GM19193 (cell line): ENCODE data around the gene RGSL1.

Experiments
- POLR2A ChIP-seq: IDR thresholded peaks from 4 replicates; pipeline ENCODE4 v1.6.1; 2011; ENCODE audit not compliant: insufficient read depth, insufficient read length; ENCODE audit errors: extremely low read depth

The RGSL1 gene

DNA sequence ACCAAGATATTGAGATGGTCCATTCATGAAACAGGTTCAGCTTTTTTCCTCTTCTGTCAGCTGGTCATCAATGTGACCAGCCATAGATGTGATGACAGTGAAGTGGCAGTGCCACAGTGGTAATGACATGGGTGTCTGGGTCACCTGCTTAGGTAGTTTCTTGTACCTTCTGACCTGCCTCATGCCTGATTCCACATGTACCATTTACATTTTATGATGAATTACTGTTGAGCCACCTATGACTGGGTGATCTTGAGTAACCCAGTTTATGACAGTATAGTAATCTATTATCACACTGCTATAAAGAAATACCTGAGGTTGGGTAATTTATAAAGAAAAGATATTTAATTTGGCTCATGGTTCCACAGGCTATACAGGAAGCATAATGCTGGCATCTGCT lies 45.7 kb downstream of the RGSL1 start:
- TF ChIP-seq POLR2A = no peak

DNA sequence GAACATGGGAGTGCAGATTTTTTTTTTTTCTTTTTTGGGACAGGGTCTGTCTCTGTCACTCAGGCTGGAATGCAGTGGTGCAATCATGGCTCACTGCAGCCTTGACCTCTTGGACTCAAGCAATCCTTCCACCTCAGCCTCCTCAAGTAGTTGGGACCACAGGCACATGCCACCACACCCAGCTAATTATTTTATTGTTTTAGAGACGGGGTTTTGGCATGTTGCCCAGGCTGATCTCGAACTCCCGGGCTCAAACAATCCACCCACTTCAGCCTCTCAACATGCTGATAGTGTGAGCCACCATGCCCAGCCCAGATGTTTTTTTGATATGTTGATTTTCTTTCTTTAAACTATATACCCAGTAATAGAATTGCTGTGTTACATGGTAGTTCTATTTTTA lies 57.7 kb downstream of the RGSL1 start:
- TF ChIP-seq POLR2A = no peak

DNA sequence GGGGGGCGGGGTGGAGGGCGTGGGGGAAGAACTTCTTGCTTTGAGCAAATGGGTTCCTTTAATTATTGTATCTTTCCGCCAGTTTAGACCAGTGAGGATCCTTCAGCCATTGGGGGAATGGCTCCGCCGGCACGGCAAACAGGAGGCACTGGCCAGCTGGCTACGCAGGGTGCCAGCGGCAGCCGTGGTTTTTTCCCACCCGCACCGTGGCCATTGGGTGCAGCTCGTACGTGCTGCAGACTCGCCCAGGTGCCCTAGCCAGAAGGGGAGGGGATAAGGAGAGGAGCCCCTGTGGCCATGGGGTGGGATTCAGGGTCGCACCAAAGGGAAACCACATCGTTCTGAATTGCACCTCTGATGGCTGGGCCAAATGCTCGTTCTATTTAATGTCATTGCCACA lies 65.6 kb downstream of the RGSL1 start:
- TF ChIP-seq POLR2A = no peak

DNA sequence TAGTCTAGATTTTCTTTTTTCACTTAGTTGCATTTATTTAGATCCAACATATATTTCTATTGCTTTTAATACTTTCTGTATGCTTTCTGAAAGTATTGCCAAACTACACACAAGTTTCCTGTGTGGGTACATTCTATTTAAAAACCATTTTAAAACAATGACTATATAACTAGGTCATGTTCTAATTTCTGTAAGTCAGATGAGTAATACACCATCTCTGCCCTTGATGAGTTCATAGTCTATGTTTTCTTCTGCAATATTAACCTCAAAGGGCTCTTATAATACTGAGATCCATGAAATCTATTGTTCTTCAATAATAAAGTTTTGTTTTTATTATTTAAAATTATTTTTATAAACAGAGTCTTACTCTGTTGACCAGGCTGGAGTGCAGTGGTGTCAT lies 70.8 kb downstream of the RGSL1 start:
- no peak for TF ChIP-seq POLR2A

DNA sequence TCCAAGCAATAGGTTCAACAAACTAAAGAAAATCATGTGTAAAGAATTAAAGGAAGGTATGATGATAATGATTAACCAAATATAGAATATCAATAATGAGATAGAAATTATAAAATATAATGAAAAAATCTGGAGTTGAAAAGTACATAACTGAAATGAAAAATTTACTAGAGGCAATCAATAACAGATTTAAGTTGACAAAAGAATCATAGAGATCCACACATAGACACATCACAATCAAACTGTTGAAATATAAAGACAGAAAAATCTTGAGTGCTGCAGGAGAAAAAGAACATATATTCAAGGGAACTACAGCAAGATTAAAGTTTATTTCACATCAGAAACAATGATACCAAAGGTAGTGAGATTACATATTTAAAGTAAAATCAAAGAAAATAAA lies 75.4 kb downstream of the RGSL1 start:
- no peak for TF ChIP-seq POLR2A

DNA sequence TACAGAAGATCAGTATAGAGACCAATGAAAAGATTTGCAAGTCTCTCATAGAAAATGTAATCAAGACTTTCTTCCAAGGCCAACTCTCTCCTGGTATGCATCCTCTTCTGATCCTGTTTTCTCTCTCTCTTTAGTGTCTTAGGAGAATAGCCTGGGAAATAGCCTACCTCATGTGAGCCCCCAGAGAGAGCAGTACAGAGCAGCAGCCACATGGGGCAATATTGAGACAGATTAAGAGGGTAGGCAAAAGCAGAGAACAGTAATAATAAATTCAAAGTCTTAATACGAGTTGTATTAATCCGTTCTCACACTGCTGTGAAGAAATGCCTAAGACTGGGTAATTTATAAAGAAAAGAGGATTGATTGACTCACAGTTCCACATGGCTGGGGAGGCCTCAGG lies 77.7 kb downstream of the RGSL1 start:
- no peak for TF ChIP-seq POLR2A

DNA sequence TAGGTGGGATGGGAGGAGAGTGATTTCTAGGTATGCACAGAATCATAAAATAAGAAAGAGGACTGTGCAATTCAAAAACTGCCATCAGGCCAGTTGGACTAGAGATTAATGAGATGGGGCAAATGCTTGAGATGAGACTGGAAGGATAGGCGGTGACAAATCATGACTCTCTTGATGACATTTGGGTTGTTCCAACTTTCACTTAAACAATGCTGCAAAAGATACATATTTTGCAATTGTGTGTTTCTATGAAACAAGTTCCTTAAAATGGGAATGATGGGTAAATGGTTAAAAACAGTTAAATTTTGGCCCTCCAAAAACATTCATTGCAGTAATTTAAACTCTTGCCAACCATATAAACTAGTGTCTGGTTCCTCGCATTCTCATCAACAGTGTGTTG lies 84.0 kb downstream of the RGSL1 start:
- no peak for TF ChIP-seq POLR2A

DNA sequence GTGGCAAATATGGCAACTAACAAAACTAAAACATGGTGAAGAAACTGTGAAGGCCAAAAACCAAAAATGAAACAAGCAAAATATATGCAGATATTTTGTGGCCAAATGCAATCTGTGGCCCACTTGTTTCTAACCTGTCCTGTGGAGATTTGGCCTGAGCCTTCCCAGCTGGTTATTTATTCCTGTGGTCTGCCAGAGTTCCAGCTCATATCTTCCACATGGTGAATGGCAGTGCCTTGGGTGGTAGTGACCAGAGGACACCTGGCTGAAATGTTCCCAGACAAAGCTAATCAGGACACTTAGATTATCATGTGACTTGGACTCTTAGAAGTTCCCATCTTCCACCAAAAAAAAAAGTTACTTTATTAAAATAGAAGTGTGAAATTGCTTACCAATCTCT lies 99.4 kb downstream of the RGSL1 start:
- TF ChIP-seq POLR2A = no peak

DNA sequence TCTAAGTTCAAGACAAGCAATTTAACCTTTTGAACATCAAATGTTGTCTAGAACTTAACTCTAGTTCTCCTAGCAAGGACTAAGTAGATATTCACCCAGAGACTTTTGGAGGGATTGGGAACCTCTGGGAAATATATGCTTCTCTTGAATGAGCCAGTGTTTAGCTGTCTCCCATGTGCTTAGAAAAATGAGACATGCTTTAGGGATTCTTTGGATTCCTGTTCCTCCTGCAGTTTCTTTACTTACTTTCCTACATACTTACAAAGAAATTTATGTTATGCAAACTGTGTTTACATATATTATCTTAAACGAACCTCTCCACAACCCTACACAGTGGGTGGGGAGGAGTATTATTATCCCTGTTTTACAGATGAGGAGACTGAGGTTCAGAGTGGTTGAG lies 99.9 kb downstream of the RGSL1 start:
- no peak for TF ChIP-seq POLR2A

DNA sequence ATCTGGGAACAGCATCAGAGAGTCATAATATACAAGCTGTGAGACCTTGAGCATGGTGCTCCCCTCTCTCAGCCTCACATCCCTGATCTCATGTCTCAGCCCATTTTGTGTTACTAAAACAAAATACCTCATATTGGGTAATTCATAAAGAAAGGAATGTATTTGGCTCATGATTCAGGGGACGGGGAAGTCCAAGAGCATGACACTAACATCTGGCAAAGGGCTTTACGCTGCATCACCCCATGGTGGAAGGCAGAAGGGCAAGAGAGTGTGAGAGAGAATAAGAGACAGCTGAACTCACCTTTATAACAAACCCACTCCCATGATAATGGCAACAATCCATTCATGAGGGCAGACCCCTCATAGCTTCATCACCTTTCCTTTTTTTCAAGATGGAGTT lies 102.6 kb downstream of the RGSL1 start:
- TF ChIP-seq POLR2A = no peak

DNA sequence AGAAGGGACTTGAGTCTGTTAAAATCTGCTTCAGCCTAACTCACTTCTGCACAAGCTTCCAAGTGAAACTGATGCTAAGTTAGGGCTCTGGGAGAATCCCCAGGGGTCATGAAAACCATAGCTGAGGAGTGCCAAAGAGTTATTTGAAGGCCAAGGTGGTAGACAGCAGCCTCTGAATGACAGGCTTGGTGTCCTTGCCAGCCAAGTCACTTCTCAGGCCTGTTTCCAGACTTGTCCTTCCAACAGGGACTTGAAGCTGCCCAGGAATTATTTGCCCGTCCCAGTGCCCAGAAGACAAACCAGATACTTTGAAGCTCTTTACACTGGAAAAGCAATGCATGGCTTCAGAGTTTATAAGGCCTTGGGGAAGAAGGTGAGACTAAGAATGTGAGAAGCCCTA lies 105.5 kb downstream of the RGSL1 start:
- no peak for TF ChIP-seq POLR2A

DNA sequence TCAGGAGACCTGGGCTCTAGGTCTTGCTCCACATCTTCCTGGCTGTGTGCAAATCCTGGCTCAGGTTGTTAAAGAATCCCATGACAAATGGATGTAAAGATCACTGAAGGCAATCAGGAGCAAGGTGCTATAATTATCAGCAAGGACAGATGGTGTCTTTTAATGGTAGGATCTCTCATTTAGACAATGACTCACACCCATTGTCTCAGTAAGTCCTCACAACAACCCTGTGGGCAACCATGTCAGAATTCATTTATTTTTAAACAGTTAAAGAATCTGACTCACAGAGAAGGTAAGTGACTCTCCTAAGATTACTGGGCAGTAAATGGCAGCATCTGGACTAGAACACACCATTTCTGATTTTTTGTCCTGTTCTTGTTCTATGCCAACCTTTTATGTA lies 106.3 kb downstream of the RGSL1 start:
- TF ChIP-seq POLR2A = no peak

DNA sequence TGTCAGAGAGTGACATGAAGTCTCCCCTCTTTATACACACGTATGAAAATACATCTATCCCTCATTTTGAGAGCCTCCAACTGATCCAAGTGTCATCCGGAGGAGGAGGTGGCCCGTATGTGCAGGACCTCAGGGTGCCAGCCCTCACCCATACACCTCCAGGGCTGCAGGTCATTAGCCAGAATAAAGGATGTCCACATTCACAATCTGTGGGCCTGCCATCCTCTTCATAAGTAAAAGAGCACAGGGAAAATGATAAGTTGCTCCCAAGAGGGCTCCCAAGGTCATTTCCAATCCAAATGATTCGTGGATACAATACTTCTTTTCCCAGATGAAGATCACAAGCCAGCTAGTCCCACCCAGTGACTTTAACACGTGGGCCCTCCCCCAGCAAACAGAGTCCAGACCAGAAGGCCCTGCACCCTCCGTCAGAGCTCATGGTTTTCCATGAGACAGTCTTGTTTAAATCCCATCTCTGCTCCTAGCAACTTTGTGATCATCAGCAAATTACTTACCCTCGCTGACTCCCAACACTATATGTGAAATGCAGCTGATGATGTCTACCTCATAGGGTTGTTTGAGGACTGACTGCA lies 110.5 kb downstream of the RGSL1 start:
- TF ChIP-seq POLR2A = no peak

DNA sequence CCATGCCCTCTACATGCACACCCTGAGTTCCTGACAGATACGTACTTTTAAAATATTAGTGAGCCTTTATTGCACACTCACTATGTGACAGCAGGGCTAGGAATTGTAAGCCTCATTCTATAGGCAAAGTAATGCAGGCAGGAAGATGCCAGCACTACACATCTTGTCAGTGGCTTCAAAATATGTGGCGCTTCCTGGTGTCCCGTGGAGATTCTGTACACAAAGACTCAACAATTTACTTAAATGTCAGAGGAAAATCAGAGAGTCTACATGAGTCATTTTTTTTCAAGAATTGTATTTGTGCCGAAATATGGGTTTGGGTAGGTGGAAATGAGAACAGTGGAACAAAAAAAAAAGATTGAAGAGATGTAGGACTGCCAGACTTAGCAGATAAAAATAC lies 111.5 kb downstream of the RGSL1 start:
- no peak for TF ChIP-seq POLR2A

DNA sequence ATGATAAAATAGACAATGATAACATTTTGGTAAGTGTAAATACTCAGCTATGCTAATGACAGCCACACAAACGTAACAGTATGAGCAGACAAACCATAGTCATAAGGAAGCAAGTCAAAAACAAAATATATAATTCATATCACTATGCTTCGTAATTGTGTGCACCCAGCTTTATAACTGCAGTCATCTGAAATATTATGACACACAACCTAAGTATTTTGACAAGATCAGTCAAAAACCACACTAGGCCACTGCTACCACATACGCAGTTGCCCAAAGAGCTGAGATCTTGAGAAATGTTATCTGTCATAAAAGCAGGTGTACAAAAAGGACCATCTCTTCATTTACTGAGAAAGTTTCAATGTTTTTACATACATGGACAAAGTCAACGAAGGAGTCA lies 113.1 kb downstream of the RGSL1 start:
- TF ChIP-seq POLR2A = no peak

DNA sequence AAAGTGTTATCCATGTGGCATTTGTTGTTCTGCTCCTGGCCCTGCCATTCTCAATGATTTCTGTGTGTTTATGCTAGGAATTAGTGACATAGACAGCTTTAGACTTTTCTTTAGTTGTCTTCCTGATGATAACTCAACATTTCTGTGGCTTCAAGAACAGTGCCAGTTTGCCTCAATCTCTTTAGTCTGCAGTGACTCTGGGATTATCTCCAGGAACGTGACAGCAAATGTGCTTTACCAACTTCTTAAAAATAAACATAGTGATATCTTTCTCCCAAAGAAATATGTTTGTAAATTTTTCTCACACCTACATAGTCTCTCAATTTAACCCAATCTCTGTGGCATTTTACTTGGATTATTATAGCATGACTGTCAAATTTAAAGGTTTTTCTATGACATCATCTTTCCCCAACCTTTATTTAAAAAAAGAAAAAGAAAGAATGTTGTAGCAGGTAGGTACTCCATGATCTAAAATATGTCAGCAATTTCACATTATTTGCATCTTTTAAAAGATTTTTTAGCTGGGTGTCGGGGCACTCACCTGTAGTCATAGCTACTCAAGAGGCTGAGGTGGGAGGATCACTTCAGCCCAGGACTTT lies 114.6 kb downstream of the RGSL1 start:
- no peak for TF ChIP-seq POLR2A

DNA sequence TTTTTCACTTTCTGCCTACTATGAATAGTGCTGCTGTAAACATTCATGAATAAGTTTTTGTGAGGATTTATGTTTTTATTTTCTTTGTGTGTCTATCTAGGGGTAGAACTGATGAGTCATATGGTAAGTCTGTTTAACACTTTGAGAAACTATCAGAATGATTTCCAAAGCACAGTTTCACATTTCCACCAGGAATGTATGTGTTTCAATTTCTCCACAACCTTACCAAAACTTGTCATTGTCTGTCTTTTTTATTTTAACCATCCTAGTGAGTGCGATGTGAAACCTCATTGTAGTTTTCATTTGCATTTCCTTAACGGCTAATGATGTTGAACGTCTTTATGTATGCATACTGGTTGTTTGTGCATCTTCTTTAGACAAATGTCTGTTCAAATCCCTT lies 115.6 kb downstream of the RGSL1 start:
- no peak for TF ChIP-seq POLR2A
